K562 (cell line): ENCODE results near the gene MPV17L2.

ENCODE experiments used
- DPF2 ChIP-seq: fragments of 450-650 bp; IDR thresholded peaks from 2 replicates; pipeline ENCODE4 v1.6.1; 2016
- HNRNPK ChIP-seq: fragments of 200-400 bp; formaldehyde crosslinking; IDR thresholded peaks from one replicate; pipeline ENCODE4 v1.6.1; 2018; ENCODE audit warnings: mild to moderate bottlenecking, low read depth, low read length; ENCODE audit not compliant: poor library complexity, severe bottlenecking
- POLR2AphosphoS5 ChIP-seq: IDR thresholded peaks from 2 replicates; pipeline ENCODE4 v1.6.1; 2011; ENCODE audit warnings: mild to moderate bottlenecking, low read depth, low read length, moderate library complexity; ENCODE audit not compliant: control insufficient read depth, insufficient read depth
- PYGO2 ChIP-seq: fragments of 450-650 bp; IDR thresholded peaks from 2 replicates; pipeline ENCODE4 v1.6.1; 2016; ENCODE audit warnings: mild to moderate bottlenecking, missing genetic modification characterization, moderate library complexity, missing compliant biosample characterization
- SETDB1 ChIP-seq: IDR thresholded peaks from one replicate; pipeline ENCODE4 v1.6.1; 2012; ENCODE audit warnings: low read length, control low read depth, inconsistent platforms
- SMAD3 ChIP-seq: fragments of 450-650 bp; formaldehyde crosslinking; conservative IDR thresholded peaks from 2 replicates; pipeline ENCODE4 v1.4.0; 2020; ENCODE audit warnings: mild to moderate bottlenecking
- ZBTB49 ChIP-seq: sonication (generic); formaldehyde crosslinking; IDR thresholded peaks from 2 replicates; pipeline ENCODE4 v1.8.0; 2022; ENCODE audit warnings: missing genetic modification reagents, mild to moderate bottlenecking, borderline replicate concordance

- no peak for TF ChIP-seq SETDB1
- TF ChIP-seq SMAD3 (CRISPR knock-in tag), result no peak
- no peak for TF ChIP-seq PYGO2 (tag)
- TF ChIP-seq HNRNPK, result no peak
- TF ChIP-seq DPF2, result no peak
- TF ChIP-seq ZBTB49 (CRISPR knock-in tag), result no peak
- TF ChIP-seq POLR2AphosphoS5, result no peak
Measured at GRCh38 chr19:18208098-18208951, 15.3 kb downstream of the MPV17L2 start.
